Mucosa of stomach (tissue), 1 donor: ENCODE data around the gene WDR59.

Source experiments
- H3K27me3 ChIP-seq: one replicate; pipeline ENCODE4 v1.7.0; 2013; ENCODE audit warnings: mild to moderate bottlenecking, low read length; ENCODE audit not compliant: control insufficient read depth, insufficient read depth
- H3K36me3 ChIP-seq: one replicate; pipeline ENCODE4 v1.7.0; 2013; ENCODE audit warnings: low read length; ENCODE audit not compliant: control insufficient read depth, insufficient read depth
- H3K4me1 ChIP-seq: one replicate; pipeline ENCODE4 v1.7.0; 2013; ENCODE audit warnings: mild to moderate bottlenecking, low read length; ENCODE audit not compliant: control insufficient read depth, insufficient read depth
- H3K4me3 ChIP-seq: one replicate; pipeline ENCODE4 v1.7.0; 2013; ENCODE audit warnings: low read length
- H3K9ac ChIP-seq: one replicate; pipeline ENCODE4 v1.7.0; 2013; ENCODE audit warnings: mild to moderate bottlenecking, low read length, moderate library complexity
- H3K9me3 ChIP-seq: one replicate; pipeline ENCODE4 v1.7.0; 2013; ENCODE audit warnings: mild to moderate bottlenecking, low read length, moderate library complexity; ENCODE audit not compliant: control insufficient read depth
- donor health status: Pancreatic carcinoma.

The WDR59 gene

DNA sequence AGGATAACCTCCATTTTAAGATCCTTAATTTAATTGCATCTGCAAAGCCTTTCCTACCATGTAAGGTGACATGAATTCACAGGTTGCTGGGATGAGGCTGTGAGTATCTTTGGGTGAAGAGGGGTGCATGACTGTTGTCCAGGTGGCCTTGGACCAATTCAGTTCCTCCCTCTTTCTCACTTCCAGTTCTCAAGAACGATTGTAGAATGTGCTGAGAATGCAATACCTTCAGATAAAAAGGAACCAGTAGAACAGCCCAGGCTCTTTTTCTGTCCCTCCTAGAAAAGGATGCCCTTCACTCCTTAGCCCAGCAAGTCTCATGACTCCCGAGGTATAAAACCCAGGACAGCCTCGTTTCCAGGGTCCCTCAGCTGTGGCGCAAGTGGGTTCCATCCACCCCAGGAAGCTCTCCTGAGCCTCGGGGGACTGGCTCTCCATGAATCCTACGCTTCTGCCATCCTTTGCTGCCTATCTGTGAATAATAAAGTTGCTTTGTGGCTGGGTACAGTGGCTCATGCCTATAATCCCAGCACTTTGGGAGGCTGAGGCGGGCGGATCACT, 148.7 kb downstream of the WDR59 start:
- Histone ChIP-seq H3K4me3 (no peak overlapping the region), H3K9me3 (no peaks in the 10 kb centered on the region), H3K27me3 (no peaks in the 10 kb centered on the region), H3K9ac (no peak overlapping the region), H3K4me1 (no peaks in the 10 kb centered on the region), H3K36me3 (no peaks in the 10 kb centered on the region)

DNA sequence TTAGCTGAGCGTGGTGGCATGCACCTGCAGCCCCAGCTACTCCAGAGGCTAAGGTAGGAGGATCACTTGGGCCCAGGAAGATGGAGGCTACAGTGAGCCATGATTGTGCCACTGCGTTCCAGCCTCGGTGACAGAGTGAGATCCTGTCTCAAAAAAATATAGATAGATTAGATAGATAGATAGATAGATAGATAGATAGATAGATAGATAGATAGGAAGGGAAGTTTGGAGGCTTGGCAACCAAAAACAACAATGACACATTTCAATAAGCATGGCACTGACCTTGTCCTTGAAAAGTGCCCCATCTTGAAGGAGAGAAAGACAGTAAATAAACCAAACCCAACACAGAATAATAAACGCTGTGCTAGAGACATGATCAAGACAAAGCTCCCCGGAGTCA, 152.7 kb downstream of the WDR59 start:
- no peaks in the 10 kb centered on the region for H3K27me3 ChIP-seq
- no peak overlapping the region for H3K4me3 ChIP-seq
- H3K4me1 ChIP-seq, result no peaks in the 10 kb centered on the region
- no peaks in the 10 kb centered on the region for H3K9me3 ChIP-seq
- H3K36me3 ChIP-seq, result no peaks in the 10 kb centered on the region
- H3K9ac ChIP-seq, result no peak overlapping the region

DNA sequence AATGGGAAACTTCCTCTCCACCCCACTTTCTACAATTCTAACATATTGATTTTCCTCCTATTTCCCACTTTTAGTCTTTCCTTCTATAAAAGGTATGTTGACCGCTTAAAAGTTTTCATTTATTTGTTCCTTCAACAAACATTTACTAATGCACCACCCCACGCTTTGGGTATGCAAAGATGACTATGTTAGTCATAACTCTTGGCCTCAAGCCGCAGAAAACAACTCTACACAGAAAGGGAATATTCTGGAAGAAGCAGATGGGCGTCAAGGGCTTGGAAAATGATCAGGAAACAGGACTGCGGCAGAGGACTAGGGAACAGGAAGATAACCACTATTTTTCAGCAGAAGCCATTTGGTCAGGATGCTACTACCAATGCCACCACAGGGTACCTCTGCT, 153.5 kb downstream of the WDR59 start:
- Histone ChIP-seq H3K36me3 (no peaks in the 10 kb centered on the region), H3K9me3 (no peaks in the 10 kb centered on the region), H3K4me3 (no peak overlapping the region), H3K4me1 (no peaks in the 10 kb centered on the region), H3K9ac (no peak overlapping the region), H3K27me3 (no peaks in the 10 kb centered on the region)

DNA sequence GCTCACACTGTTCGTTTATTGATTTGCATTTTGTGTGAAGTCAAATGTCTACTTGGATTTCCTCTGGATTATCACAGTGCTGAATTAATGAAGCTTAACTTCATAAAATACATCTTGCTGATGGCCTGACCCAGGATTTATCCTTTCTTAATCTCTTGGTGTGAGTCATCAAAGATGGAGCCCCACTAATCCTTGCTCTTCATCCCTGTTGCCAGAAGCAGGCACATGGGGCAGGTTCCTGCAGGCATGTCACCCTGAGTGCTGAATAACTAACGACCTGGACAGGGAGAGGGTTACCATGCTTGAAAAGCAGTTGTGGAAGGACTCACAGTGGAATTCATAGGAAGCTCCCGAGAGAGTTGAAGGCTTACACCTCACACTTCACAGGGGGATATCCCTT, 154.3 kb downstream of the WDR59 start:
- H3K4me3 ChIP-seq, result no peak overlapping the region
- no peaks in the 10 kb centered on the region for H3K27me3 ChIP-seq

DNA sequence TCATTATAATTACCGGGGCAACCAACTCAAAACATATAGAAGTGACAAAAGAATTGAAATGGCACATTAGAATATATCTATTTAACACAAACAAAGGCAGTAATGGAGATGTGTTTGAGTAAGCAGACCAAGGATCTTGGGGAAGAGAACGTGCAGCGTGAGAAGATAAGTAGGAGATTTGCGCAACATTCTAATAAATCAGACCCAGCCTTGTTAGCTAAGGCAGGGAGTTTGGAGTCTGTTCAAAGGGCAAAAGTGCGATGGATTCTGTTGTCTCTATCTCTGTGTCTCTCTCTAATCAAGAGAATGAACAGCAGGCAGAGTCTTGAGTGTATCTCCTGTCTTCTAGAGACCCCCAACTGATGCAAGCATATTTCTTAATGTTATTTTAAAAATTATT, 155.3 kb downstream of the WDR59 start:
- no peaks in the 10 kb centered on the region for H3K36me3 ChIP-seq
- no peaks in the 10 kb centered on the region for H3K9me3 ChIP-seq
- H3K9ac ChIP-seq, result no peak overlapping the region
- H3K4me3 ChIP-seq, result no peak overlapping the region
- H3K4me1 ChIP-seq, result no peaks in the 10 kb centered on the region
- no peaks in the 10 kb centered on the region for H3K27me3 ChIP-seq

More for the DNA sequence above, 154.3 kb downstream of the WDR59 start:
- Histone ChIP-seq H3K4me1 (no peaks in the 10 kb centered on the region), H3K9me3 (no peaks in the 10 kb centered on the region), H3K9ac (no peak overlapping the region), H3K36me3 (no peaks in the 10 kb centered on the region)

DNA sequence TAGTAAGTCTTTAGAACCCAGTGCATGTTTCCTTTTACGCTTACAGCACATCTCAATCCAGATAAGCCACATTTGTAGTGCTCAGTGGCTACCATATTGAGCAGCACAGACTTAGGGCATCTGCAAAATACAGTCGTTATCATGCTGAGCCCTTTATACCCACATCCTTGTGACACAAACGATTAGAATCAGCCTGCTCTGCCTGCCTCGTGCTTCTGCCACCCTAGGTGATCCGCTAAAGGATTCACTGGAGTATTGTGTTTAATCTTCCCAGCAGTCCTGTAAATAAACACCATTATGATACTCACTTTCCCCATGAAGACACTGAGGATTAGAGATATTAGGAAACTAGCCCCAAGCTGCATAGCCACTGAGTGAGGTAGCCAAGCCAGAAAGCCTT, 159.0 kb downstream of the WDR59 start:
- H3K9me3 ChIP-seq, result no peaks in the 10 kb centered on the region
- no peaks in the 10 kb centered on the region for H3K36me3 ChIP-seq
- H3K9ac ChIP-seq, result no peak overlapping the region
- H3K4me1 ChIP-seq, result no peaks in the 10 kb centered on the region
- no peaks in the 10 kb centered on the region for H3K27me3 ChIP-seq
- no peak overlapping the region for H3K4me3 ChIP-seq

DNA sequence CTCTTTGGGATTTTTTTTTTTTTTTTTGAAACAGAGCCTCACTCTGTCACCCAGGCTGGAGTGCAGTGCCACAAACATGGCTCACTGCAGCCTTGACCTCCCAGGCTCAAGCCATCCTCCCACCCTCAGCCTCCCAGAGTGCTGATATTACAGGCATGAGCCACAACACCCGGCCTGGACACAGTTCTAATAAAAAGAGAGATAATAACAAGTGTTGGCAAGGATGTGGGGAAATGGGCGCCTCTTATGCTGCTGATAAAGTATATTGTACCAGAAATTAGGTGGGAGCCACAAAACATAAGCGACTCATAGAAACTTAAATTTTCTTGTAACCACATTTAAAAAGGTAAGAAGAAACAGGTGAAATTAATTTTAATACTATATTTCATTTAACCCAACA, 159.9 kb downstream of the WDR59 start:
- Histone ChIP-seq H3K27me3 (no peaks in the 10 kb centered on the region), H3K4me3 (no peak overlapping the region), H3K36me3 (no peaks in the 10 kb centered on the region), H3K4me1 (no peaks in the 10 kb centered on the region), H3K9ac (no peak overlapping the region), H3K9me3 (no peaks in the 10 kb centered on the region)
